Uterus (tissue), 4 donors: Measurements from ENCODE around the gene HEG1. TPM values are rescaled to one million over a fixed set of nuclear protein-coding genes. Genes with fewer than 3 reads are reported as not detected.

Experiments used
- DNase-seq, 2 donors: peaks; one replicate each; pipeline ENCODE4 v3.0.0-alpha.2; 2019 to 2020
- H3K27ac ChIP-seq, 2 donors: fragments of 200-600 bp; sonication (generic); 1 replicate in 1 of 2; 2 replicates in 1 of 2; pipeline ENCODE4 v1.5.1; 2016 to 2018
- H3K27me3 ChIP-seq, 2 donors: fragments of 200-600 bp; sonication (generic); one replicate each; pipeline ENCODE4 v1.5.1; 2018 to 2019; ENCODE audit warnings: control low read depth in 1 of 2
- H3K36me3 ChIP-seq, 2 donors: fragments of 200-600 bp; sonication (generic); one replicate each; pipeline ENCODE4 v1.5.1; 2019; ENCODE audit warnings: control low read depth in 1 of 2
- H3K4me1 ChIP-seq, 2 donors: fragments of 200-600 bp; sonication (generic); one replicate each; pipeline ENCODE4 v1.5.1; 2018 to 2019; ENCODE audit warnings: control low read depth in 1 of 2
- H3K4me3 ChIP-seq, 2 donors: fragments of 200-600 bp; sonication (generic); 1 replicate in 1 of 2; 2 replicates in 1 of 2; pipeline ENCODE4 v1.5.1; 2018 to 2019; ENCODE audit warnings: mild to moderate bottlenecking in 1 of 2
- H3K9me3 ChIP-seq, 2 donors: fragments of 200-600 bp; sonication (generic); one replicate each; pipeline ENCODE4 v1.5.1; 2019; ENCODE audit warnings: control low read depth in 1 of 2
- CTCF ChIP-seq, 4 experiments: fragments of 200-600 bp in 2 of 4; fragments of 450-650 bp in 2 of 4; sonication (generic) in 2 of 4; IDR thresholded peaks; one replicate each; pipeline ENCODE4 v1.5.1; 2016 to 2019; ENCODE audit warnings: antibody characterized with exemption in 4 of 4, mild to moderate bottlenecking in 2 of 4, moderate library complexity in 1 of 4
- POLR2A ChIP-seq, 2 donors: fragments of 450-650 bp; IDR thresholded peaks; one replicate each; pipeline ENCODE4 v1.6.1; 2016; ENCODE audit warnings: antibody characterized with exemption in 2 of 2, mild to moderate bottlenecking in 1 of 2, moderate library complexity in 1 of 2
- intact Hi-C: fragments of 100-400 bp; cut with DNase I; formaldehyde crosslinking; loops from one replicate; pipeline ENCODE4 v1.15.1; 2023; ENCODE audit warnings: low total_unique reads
- total RNA-seq, 4 donors: library from RNA; depleted of rRNA in 3 of 4; stranded (reverse); fragments of >200 nt in 3 of 4; gene quantifications; one replicate each; pipeline versions ENCODE4 v1.1.0 to v1.2.4, GENCODE V29; 2014 to 2023
- donor health status: DM: yes; HTN: yes; CAD: no.

Gene HEG1
- total RNA-seq, 4 donors from 2014 or later = 64.8 to 97.0 (median 71.7) TPM

- intact Hi-C loops = no loop called here
- no peaks in the 10 kb centered on the region for H3K4me1 ChIP-seq
- no peak overlapping the region for H3K27ac ChIP-seq
- H3K9me3 ChIP-seq = peaks cover 0 to 3% of the 10 kb centered on the region in 2 donors
- TF ChIP-seq CTCF (IDR thresholded peaks at IDR 0.05) (no peak), POLR2A (IDR thresholded peaks at IDR 0.05) (no peak)
- no peak for DNase-seq
- H3K36me3 ChIP-seq = no peaks in the 10 kb centered on the region
- H3K27me3 ChIP-seq = no peaks in the 10 kb centered on the region
- H3K4me3 ChIP-seq = no peak overlapping the region
Observed at GRCh38 chr3:125032100-125032643, 23.6 kb downstream of the HEG1 start.

GRCh38 chr3:125031544-125031943 lies 24.3 kb downstream of the HEG1 start:
- no peak overlapping the region for H3K27ac ChIP-seq

GRCh38 chr3:125028657-125029056 lies 27.1 kb downstream of the HEG1 start:
- intact Hi-C loops = no loop called here
- H3K36me3 ChIP-seq = no peaks in the 10 kb centered on the region
- TF ChIP-seq CTCF (IDR thresholded peaks at IDR 0.05) = no peak
- no peaks in the 10 kb centered on the region for H3K27me3 ChIP-seq
- H3K9me3 ChIP-seq = no peaks in the 10 kb centered on the region
- DNase-seq = no peak
- H3K27ac ChIP-seq = no peak overlapping the region
- H3K4me1 ChIP-seq = no peaks in the 10 kb centered on the region
- no peak overlapping the region for H3K4me3 ChIP-seq

More at GRCh38 chr3:125031544-125031943, 24.3 kb downstream of the HEG1 start:
- Histone ChIP-seq H3K4me3 (no peak overlapping the region), H3K4me1 (no peaks in the 10 kb centered on the region), H3K9me3 (peaks cover 0 to 3% of the 10 kb centered on the region in 2 donors), H3K27me3 (no peaks in the 10 kb centered on the region), H3K36me3 (no peaks in the 10 kb centered on the region)
- no peak for DNase-seq
- intact Hi-C loops = no loop called here
- TF ChIP-seq POLR2A (IDR thresholded peaks at IDR 0.05) (no peak), CTCF (IDR thresholded peaks at IDR 0.05) (no peak)

- intact Hi-C loops = no loop called here
- H3K36me3 ChIP-seq = no peaks in the 10 kb centered on the region
Observed at GRCh38 chr3:125025642-125026041, 30.2 kb downstream of the HEG1 start.

GRCh38 chr3:125024817-125025216 lies 31.0 kb downstream of the HEG1 start:
- no peaks in the 10 kb centered on the region for H3K9me3 ChIP-seq
- no peak for TF ChIP-seq CTCF (IDR thresholded peaks at IDR 0.05)
- TF ChIP-seq POLR2A (IDR thresholded peaks at IDR 0.05) = no peak
- no peaks in the 10 kb centered on the region for H3K36me3 ChIP-seq
- no peaks in the 10 kb centered on the region for H3K27me3 ChIP-seq
- H3K27ac ChIP-seq = peak overlapping the region; percentile 2 to 48
- no peak overlapping the region for H3K4me3 ChIP-seq
- H3K4me1 ChIP-seq = no peaks in the 10 kb centered on the region
- intact Hi-C loops = no loop called here
- DNase-seq = no peak

More at GRCh38 chr3:125025642-125026041, 30.2 kb downstream of the HEG1 start:
- Histone ChIP-seq H3K4me1 (no peaks in the 10 kb centered on the region), H3K4me3 (no peak overlapping the region), H3K9me3 (no peaks in the 10 kb centered on the region), H3K27ac (peak overlapping the region in 1 of 2 donors; percentile 48), H3K27me3 (no peaks in the 10 kb centered on the region)
- TF ChIP-seq POLR2A (IDR thresholded peaks at IDR 0.05) = no peak
- no peak for TF ChIP-seq CTCF (IDR thresholded peaks at IDR 0.05)
- no peak for DNase-seq
